GM10847 (cell line): Measurements from ENCODE around the gene KNSTRN.

Source experiments
- POLR2A ChIP-seq: IDR thresholded peaks from 2 replicates; pipeline ENCODE4 v1.6.1; 2011; ENCODE audit not compliant: insufficient read length; ENCODE audit errors: extremely low read depth

The KNSTRN gene

DNA sequence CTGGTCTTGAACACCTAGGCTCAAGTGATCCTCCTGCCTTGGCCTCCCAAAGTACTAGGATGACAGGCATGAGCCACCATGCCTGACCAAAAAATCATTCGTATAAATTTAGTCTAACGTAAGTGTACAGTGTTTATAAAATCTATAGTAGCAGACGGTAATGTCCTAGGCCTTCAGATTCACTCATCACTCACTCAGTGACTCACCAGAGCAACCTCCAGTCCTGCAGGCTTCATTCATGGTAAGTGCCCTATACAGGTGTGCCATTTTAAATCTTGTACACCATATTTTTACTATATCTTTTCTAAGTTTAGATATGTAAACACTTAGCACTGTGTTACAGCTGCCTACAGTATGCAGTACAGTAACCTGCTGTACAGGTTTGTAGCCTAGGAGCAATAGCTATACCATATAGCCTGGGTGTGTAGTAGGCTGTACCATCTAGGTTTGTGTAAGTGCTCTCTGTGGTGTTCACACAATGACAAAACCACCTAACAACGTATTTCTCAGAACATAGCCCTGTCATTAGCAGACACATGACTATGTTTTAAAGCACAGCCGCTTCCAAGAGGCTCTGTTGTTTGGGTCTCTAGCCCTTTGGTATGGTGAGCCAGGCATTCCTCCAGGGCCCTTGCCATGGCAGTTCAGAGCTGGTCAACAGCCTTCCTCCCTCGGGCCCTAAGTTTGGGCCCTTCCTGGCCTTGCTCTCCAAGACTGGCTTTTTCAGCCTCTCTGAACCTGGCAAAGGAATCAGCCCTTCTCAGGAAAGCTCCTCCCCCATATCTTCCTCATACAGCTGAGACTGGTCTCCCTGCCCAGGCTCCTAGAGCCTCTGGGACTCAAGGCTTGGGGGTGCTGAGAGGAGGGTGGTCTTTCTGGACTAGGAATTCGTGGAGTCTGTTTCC, 39.9 kb upstream of the KNSTRN start:
- TF ChIP-seq POLR2A, result no peak

DNA sequence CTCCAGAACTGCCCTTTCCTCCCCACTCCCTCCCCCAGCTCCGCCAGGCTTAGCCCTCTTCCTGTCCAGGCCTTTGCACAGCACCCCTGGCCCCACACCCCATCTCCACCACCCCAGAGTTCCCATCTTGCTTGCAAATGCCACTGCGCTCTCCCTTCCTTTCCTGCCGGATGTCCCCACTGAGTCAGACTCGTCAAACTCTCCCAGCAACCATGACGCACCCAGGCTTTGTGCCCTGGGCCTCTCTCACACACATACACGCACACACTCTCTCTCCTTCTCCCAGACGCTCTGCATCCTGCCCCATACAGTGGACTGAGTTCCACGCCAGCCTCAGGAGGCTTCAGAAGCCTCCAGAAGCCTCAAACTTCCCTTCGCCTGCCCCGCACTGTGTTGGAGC, 39.0 kb upstream of the KNSTRN start:
- TF ChIP-seq POLR2A, result no peak

DNA sequence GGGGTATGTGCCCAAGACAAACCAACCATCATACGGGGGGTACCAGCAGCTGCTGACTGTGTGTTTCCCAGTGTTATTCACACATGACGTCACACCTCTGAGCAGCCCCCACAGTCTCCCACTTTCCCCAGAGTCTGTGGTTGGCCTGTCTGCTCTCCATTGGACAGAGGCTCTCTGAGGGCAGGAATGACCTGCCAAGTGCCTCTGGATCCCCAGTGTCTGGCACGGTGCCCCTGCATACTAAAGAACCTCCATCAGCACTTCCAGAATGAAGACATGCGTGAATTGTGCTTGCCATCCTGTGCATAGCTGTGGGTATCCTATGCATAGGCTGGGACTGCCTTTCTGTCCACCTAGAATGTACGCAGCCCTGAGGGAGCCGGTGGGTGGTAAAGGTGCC, 38.3 kb upstream of the KNSTRN start:
- no peak for TF ChIP-seq POLR2A

DNA sequence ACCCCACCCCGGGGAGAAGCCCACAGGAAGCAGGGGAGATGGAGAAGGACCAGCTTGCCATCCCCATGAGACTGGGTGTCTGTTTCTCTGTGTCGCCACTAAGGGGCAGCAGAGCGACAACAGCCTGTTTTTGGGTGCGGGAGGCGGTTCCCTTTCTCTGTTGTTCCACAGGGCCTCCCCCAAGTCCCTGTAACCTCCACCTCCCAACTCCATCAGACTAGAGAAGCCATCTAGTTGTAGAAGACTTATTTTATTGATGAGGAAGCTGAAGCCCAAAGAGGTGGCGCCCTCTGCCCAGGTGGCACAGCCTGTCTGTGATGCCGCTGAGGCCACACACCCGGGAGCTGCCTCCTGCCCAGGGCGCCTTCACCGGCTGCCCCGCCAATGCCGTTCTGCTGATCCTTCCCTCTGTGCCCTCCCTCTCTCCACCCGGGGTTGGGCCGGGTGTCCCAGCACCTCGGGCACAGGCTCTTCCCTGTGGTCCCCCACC, 37.8 kb upstream of the KNSTRN start:
- no peak for TF ChIP-seq POLR2A

DNA sequence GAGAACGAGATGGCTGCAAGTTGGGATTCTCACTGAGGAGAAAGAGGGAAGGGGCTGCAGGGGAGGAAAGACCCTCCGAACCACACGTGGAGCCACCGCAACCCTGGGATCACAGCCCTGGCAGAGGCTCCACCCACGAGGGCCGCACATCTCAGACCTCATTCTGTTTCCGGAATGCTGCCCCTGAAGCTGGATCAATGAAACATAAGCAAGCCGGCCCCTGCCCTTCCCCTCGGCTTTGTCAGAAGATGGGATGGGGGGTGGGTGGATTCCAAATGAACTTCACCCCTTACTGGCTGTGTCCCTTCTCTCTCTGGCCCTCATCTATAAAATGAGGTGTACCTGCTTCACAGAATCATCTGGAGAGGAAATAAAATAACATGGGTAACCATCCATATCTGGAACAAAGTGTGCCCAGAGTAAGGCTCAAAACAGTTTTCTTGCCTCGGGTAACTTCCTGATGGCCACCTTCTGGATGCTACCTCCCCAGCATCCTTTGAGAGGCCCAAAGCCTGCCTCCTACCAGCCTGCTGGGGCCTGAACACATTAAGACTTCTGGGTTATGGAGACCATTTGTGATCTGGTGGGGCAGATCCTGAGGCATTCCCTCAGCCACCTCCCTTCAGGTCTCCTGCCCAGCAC, 37.2 kb upstream of the KNSTRN start:
- no peak for TF ChIP-seq POLR2A

DNA sequence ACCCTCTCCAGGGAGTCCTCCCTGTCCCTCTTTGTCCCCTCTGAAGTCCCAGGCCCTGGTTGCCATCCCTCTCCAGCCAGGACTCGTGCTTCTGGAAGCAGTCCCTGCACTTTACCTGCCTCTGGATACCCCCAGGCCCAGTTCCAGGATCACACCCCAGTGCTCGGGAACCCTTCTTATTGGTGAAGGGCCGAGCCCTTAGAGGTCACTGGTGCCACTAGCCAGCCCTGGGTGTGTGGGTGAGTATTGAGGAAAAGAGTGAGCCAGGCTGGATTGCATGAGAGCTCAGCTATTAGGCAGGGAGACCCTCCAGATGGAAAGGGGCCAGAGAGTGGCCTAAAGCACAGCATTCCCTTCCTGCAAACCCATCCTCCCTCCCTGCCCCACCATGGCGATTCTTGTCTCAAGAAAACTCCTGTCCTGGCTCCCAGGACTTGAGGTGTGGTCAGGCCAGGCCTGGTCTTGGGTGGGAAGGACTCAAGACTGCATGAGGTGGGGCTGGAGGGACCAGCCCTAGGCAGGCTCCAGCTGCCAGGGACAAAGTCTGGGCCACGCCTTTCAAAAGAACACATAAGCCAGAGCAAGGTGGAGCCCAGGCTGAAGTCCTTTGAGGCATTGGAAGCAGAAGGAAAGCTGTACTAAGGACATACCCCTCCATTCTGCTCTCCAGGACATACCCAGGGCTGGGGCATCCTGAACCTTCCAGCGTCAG, 36.5 kb upstream of the KNSTRN start:
- no peak for TF ChIP-seq POLR2A

DNA sequence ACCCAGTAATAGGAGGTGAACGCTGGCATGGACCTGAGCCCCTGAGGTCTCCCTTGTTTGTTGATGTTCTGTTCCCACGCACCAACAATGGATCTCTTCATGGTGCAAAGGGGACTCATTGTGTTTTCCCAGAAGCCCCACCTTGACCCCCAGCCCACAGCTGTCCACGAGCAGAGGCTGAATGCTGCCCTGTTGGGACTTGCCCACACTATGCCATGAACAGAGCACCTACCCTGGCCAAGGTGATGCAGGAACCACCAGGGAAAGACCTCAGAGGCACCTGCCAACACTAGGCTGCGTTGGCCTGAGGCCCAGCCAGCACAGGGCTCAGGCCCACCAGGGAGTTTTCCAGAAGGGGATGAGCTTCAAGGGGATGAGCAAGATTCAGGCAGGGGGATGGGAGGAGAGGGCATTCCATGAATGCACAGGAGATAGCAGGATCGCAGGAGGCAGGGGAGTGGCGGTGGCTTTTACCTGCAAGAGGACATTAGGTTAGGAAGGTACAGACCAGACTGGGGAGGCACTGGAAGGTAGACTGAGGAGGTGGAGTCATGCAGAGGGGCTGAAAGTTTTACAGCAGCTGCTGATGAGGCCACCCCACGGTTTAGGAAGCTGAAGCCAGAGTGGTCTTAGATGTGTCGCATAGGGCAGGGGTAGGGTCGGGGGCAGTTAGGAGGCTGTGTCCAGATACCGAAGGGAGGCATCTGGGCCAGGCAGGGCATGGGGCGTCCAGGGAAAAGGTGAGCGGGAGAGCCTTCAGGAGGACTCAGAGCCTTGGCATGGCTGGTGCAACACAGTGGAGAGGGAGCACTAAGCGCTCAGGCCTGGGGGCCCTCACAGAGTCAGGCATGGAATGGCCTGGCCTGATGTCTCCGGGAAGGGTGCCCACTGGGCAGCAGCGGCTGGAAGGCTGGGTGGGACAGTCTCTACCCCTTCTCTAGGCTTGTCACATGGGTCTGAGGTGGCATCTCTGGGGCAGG, 35.7 kb upstream of the KNSTRN start:
- no peak for TF ChIP-seq POLR2A

DNA sequence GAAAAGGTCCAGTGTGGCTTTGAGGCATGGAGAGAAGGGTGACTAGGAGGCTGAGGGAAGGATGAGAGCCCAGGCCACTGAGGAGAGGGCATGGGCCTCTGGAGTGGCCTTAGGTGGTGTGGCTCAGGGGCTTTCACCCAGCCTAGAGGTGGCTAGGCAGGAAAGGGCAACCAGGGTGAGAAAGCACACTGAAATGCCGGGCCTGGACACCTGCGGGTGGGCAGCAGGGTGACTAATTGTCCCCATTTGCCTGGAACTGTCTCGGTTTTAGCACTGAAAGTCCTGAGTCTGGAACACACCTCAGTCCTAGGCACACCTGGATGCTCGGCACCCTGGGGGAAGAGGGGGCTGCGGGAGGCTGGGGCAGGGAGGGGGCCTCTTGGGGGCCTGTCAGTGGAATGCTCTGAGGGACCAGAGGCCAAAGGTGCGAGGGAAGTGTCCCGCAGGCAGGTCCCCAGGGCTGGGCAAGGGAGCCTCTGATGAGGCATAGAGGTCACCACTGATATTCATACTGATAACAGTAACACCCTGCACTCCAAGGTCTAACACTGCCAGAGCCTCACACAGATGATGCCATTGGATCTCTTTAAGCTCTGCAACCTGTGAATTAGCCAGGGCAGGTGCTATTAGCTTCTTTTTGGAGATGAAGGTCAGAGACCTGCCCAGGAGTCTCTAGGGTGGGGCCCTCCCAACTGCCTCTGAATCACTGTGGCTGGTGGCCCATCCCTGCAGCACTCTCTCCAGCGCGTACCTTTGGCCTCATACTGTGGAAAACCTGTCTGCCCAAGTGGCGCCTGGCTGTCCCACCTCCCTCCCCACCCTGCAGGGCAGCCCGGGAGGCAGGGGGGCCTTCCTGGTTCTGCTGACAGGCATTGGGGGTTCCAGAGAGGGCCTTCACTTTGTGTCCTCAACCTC, 34.7 kb upstream of the KNSTRN start:
- TF ChIP-seq POLR2A, result no peak

DNA sequence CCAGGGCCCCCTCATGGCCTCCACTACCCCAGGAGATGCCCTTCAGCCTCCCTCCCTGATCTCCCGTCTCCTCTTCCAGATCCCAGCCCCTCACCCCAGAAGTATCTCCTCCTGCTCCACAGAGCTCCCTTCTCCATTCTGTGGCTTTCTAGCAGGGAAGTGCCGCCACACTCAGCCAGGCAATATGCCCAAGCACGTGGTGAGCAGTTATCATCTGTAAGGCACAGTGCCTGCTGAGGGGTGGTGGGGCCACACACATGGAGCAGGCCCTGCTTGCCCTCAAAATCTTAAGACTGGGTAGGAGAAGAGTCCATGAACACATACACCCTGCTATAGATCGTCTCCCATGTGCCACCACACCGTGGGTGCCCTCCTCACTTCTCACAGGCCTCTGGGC, 34.0 kb upstream of the KNSTRN start:
- no peak for TF ChIP-seq POLR2A

DNA sequence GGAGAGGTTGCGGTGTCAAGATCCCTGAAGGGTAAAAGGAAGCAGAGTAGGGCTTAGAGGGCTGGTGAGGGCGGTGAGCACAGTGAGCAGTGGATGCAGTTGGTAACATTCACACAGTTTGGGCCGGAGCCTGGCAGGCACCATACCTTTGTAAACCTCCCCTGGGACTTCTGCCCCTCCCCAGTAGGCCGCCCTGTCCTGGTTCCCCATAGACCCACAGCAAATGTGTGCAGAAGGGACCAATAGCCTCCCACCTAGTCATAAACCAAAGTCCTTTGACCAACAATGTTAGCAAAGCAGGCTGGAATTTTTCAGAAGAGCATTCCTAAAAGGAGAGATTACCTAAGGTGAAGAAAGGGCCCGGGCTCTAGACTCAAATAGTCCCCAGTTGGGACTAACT, 33.4 kb upstream of the KNSTRN start:
- TF ChIP-seq POLR2A, result no peak

DNA sequence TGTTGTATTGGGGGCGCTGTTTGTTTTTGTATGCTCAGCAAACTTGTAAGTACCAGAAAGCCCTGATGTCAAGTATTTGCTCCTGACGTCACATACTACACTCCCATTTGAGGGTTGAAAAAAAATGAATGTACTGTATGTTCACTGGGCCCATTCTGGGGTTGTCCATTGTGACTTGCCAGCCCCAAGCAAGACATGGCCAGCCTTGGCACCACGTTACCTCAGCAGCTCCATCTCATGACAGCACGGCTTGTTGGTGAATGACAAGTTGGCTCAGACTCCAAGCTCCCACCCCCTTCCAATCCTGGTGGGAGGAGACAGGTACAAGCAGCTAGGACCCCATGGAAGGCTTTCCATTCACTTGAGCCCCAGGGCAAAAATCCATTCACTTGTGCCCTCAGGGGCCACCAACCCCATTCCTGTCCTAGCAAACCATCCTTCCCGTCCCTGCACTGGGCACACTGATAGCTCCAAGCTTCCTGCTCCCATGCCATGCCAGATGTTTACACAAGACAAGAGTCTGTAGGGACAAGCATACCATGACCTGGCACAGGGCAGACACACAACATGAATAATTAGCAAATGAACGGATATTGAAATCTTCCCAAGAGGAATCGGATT, 30.1 kb upstream of the KNSTRN start:
- no peak for TF ChIP-seq POLR2A

DNA sequence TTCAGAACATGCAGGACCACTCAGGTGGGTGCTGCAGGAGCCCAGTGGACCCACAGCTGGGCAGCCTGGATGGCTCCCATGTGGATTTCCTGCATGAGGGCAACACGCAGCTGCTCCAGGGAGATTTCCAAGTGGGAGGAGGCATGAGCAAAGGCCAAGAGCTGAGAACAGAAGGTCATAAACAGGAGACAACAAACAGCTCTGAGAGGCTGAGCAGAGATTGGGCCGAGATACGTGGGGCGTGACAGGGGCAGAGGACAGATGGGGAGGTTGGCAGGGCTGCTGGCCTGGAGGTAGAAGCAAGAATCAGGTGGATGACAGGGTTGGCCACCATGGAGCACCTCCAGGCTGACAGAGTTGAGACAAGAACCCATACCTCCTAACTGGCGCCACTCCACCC, 28.8 kb upstream of the KNSTRN start:
- TF ChIP-seq POLR2A, result no peak
